NCI-H526 (cell line): Measurements from ENCODE around the gene DPY30.
"Not testable (repeated sequence)": the region's sequence is repeated elsewhere in the genome, so short reads cannot be mapped to it uniquely, and the experiment has no call there.

Experiments used
- DNase-seq, 2 experiments: peaks; one replicate each; lab custom pipeline; 2025; lab: John Stamatoyannopoulos, UW

Gene DPY30

DNA sequence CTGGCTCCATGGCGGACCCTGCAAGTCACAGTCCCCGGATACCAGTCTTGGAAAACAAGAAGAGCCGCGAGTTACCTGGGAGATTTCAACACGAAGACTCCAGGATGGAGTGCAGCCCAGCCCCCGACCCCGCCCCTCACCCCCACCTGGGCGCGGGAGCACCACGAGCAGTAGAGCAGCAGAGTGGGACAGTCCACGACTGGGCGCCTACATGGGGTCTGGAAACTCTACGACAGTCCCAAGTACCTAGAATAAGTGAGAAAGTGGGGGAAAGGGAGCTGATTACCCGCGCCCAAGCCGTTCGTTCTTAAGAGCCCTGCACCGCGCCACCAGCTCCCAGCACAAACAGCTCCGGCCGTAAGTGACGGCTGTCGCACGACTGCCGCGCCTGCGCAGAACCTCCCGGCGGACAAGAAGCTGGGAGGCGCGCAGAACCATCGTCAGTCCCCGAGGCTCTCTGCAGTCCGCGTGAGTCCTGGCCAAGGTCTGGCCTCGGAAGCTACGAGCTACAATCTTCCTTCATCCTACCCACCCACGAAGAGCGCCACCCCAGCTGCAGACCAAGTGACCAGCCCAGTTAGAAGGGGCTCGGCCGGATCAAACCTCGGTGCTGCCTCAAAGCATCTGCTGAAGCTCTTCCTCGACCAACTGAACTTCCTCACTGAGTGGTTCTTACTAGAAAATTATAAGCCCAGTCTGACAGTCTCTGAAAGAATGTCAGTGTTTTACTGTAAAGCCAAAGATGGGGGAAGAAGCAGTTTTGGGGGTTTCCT lies at the start of gene DPY30:
TSS of gene DPY30 (minus strand) at position 359 of the 773 bp plus-strand sequence. CDS start at position 10, 349 bp downstream.
- DNase-seq, result peak; percentile 89 to 96

DNA sequence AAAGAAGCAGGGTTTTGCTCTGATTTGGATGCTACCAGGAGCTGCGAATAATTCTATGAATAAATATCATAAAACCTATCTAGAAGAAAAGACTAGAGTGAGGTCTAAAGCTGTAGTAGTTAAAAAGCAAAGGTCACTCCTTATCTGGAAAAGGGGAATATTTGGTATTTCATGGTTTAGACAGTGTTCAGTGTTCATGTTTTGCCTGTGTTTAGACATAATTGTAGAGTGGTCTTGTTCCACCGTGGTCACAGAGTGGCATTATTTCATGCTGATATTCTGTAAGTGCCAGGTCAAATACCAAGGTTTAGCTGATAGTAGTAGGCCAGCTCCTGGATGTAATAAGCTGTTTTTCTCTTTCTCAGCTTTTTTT lies 34.5 kb upstream of the DPY30 start:
- DNase-seq, result no peak

DNA sequence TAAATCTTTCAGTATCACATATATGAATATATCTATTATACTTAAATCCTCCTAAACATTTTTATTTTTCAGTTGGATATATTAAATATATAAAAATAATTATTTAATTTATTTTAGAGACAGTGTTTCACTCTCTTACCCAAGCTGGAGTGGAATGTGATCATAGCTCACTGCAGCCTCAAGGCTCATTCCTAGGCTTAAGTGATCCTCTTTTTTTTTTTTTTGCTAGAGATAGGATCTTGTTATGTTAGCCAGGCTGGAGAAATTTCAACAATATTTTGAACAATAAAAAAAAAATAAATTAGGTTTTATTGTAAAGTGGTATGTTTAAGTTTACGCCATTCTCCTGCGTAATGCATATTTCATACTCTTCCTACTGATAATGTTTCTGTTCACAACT lies 27.9 kb upstream of the DPY30 start:
- DNase-seq, result no peak

DNA sequence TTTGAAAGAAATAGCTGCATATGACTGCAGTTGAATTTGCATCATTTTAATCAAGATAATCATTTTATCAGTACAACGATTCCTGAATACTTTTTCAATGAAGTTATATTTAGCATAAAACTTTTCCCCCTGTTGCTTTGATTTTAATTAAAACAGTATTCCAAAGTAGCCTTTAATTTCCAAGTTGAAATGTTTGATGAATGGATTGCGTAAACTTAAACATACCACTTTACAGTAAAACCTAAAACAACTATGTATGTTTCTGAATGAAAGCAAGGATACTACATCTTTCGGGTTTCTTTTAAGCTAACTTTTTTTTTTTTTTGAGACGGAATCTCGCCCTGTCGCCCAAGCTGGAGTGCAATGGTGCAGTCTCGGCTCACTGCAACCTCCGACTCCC lies 25.1 kb upstream of the DPY30 start:
- no peak for DNase-seq

DNA sequence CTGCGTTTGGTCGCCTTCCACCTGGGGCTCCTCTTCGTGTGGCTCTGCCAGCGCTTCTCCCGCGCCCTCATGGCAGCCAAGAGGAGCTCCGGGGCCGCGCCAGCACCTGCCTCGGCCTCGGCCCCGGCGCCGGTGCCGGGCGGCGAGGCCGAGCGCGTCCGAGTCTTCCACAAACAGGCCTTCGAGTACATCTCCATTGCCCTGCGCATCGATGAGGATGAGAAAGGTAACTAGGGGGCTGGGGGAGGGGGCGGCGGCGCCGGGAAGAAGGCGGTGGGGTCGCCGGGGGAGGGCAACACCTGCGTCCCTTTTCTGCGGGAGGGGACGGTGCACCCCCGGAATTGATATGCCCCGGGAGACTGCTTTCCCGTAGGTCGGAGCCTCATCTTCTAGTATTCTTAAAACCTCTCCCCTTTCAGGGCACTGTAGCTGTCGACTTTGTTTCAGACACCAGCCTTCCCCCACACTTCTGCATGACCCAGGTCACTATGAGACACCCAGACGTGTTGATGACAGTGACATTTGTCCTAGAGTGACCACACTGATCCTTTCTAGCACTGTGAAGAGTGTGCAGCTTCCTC lies 24.5 kb upstream of the DPY30 start:
- DNase-seq, result peak in 1 of 2 experiments; percentile 60

DNA sequence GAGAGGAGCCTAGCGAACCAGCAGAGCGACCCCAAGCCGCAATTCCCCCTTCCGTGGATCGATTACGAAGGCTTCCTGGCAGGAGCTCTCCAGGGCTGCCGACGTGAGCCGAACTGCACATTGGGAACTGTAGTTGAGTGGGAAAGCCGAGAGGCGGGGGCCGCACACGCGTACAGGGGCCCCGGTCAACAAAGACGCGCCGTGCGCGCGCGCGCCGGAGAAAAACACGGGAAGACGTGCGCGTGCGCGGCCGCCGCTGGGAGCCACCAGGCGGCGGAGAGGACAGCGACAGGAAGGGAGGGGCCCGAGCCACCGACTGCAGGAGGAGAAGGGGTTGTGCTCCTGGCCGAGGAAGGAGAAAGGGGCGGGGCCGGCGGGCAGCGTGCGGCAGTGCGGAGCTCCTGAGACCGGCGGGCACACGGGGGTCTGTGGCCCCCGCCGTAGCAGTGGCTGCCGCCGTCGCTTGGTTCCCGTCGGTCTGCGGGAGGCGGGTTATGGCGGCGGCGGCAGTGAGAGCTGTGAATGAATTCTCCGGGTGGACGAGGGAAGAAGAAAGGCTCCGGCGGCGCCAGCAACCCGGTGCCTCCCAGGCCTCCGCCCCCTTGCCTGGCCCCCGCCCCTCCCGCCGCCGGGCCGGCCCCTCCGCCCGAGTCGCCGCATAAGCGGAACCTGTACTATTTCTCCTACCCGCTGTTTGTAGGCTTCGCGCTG lies 23.9 kb upstream of the DPY30 start, which contains the start of gene SPAST:
TSS of gene SPAST (plus strand) at position 247 of the 711 bp plus-strand sequence. CDS start at position 523, 276 bp downstream.
- peak; percentile 97 to 98 for DNase-seq

DNA sequence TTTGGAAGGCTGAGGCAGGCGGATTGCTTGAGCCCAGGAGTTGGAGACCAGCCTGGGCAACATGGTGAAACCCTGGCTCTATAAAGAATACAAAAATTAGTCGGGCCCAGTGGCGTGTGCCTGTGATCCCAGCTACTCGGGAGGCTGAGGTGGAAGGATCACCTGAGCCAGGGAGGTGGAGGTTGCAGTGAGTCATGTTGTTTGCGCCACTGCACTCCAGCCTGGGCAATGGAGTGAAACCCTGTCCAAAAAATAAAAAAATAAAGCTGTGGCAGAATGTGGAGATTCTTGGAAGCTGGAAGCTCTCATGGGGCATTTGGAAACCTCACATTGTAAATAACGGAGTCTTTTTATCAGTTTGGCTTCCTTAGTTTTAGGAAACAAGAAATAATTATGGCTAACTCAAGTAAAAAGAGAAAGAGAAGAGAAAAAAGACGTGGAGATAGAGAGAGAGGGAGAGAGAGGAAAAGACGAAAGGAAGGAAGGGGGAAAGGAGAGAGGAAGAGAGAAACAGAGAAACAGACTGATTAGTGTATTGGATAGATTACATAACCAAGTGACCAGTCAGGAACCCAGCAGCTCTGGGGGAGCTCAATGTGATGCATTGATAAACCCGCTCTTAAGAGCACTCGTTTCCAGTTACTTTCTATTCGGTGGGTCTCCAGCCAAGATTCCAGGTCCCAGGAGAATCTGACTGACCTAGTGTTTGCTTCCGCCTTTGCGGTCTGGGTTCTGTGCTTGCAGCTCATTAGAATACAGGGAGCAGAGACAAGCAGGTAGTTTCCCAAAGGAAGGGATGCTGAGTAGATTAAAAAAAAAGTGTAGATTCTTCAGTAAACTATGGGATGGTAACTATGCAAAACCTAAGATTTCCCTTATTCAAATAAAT lies 22.6 kb upstream of the DPY30 start:
- DNase-seq, result peak; percentile 77 to 79

DNA sequence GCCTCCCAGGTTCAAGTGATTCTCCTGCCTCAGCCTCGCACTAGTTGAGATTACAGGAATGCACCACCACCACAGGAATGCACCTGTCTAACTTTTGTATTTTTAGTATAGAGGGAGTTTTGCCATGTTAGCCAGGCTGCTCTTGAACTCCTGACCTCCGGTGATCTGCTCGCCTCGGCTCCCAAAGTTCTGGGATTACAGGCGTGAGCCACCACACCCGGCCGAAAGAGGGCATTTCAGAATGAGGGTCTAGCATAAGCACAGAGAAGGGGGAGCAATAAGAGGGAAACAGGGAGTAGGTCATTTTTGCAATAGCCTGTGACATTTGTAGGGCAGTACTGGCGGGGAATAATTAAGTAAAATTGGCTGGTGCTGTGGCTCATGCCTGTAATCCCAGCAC lies 21.8 kb upstream of the DPY30 start:
- DNase-seq, result no peak

DNA sequence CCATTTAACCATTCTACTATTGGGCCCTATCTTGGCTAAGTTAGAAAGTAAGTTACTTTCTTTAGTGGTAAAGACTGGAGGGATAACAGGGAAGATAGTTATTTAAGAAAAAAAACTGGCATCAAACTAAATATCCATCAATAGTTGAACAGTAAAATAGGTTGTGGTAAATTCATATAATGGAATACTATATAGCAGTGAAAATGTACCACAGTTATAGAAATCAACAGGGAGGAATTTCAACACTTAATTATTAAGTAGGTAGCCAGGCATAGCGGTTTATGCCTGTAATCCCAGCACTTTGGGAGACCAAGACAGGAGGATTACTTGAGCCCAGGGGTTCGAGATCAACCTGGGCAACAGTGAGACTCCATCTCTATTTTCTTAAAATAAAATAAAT lies 20.7 kb upstream of the DPY30 start:
- DNase-seq, result no peak

DNA sequence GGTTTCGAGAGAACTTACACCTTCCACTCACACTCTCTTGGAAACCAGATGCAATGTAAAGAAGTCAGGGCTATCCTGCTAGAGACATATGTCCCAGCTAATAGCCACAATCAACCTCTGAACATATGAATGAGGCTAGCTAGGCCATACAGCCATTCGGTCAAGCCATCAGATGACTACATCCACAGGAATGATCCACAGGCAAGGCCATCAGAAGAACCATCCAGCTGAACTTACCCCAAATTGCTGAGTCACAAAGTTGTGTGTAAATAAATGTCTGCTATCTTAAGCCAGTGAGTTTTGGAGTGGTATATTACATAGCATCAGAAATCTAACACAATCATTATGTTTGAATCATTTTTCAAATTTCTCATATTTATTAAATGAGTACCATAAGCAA lies 18.5 kb upstream of the DPY30 start:
- DNase-seq, result no peak

DNA sequence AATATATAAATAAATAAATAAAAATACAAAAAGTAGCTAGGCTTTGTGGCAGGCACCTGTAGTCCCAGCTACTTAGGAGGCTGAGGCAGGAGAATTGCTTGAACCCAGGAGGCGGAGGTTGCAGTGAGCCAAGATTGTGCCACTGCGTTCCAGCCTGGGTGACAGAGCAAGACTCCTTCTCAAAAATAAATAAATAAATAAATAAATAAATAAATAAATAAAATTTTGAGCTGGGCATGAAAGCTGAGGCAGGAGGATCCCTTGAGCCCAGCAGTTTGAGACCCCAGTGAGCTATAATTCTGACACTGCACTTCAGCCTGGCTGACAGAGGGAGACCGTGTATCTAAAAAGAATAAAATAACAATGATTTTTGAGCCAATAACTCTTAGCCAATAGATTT lies 15.0 kb upstream of the DPY30 start:
- DNase-seq, result not testable (repeated sequence)

DNA sequence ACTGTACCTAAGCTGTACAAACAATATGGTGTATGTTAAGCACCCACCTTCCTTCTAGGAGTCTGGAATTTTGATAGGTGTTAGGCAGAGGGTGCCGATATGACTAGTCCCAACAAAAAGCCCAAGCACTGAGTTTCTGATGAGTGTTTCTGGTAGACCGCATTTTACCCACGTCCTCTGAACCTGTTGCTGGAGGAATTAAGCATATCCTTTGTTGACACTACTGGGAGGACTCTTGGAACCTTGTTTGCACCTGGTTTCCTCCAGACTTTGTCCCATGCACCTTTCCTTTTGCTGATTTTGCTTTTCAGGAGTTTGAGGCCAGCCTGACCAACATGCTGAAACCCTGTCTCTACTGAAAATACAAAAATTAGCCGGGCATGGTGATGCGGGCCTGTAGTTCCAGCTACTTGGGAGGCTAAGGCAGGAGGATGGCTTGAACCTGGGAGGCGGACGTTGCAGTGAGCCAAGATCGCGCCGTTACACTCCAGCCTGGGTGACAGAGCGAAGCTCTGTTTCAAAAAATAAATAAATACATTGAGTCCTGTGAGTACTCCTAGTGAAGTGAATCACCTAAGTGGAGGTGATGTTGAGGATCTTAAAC lies 12.3 kb upstream of the DPY30 start:
- DNase-seq, result no peak

DNA sequence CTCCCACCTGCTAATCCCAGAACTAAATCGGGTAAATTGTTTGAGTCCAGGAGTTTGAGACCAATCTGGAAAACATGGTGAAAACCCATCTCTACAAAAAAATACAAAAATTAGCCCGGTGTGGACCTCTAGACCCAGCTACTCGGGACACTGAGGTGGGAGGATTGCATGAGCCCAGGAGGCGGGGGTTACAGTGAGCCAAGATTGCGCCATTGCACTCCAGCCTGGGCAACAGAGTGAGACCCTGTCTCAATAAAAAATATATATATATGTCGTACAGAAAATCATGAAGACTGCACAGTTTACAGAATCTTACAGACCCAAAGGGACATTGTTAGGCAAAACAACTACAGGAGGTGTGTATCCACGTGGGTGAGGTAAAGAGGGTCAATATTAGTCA lies 4.0 kb upstream of the DPY30 start:
- no peak for DNase-seq

DNA sequence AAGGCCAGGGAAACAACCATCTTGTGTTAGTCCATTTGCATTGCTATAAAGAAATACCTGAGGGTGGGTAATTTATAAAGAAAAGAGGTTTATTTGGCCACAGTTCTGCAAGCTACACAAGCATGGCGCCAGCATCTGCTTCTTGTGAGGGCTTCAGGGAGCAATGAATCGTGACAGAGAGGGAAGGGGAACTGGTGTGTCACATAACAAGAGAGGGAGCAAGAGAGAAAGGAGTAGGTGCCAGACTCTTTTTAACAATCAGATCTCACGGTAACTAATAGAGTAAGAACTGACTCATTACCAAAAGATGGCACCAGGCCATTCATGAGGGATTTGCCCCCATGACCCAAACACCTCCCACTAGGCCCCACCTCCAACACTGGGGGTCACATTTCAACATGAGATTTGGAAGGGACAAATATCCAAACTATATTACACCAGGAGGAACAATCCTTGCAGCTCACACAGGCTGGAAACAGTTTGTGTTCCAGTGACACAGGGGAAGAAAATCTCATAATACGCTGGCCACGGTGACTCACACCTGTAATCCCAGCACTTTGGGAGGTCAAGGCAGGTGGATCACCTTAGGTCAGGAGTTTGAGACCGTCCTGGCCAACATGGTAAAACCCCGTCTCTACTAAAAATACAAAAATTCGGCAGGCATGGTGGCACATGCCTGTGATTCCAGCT lies 5.3 kb downstream of the DPY30 start:
- DNase-seq, result not testable (repeated sequence)

DNA sequence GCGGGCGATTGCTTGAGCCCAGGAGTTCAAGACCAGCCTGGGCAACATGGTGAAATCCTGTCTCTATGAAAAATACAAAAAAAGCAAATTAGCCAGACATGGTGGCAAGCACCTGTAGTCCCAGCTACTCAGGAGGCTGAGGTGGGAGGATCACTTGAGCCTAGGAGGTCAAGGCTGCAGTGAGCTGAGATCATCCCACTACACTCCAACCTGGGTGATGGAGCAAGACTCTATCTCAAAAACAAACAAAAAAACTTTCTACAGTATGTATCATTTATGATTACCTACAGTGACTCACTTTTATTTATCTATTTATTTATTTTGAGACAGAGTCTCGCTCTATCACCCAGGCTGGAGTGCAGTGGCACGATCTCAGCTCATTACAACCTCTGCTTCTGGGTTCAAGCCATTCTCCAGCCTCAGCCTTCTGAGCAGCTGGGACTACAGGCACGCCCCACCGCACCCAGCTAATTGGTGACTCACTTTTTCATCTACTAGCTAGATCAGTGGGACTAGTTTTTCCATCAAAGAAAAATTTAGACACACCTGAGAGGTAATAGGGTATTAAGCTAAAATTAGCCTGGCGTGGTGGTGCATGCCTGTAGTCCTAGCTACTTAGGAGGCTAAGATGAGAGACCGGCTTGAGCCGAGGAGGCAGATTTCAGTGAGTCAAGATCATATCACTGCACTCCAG lies 20.7 kb downstream of the DPY30 start:
- DNase-seq, result not testable (repeated sequence)

DNA sequence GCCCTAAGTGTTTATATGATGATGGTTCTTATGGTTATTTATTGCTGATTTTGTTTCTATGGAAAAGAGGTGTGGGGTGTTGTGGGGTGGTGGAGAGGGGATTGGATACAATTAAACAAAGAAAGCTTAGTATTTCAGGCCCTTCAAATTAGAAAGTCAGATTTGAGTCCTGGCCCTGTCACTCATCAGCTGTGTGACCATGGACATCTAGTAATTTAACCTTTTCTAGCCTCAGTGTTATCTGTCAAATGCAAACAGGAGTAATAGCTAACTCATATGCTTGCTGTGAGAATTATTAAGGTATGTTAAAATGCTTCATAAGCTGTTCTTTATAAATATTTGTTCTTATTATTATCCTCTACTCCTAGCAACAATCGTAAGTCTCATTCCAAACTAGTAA lies 26.7 kb downstream of the DPY30 start:
- DNase-seq, result no peak

DNA sequence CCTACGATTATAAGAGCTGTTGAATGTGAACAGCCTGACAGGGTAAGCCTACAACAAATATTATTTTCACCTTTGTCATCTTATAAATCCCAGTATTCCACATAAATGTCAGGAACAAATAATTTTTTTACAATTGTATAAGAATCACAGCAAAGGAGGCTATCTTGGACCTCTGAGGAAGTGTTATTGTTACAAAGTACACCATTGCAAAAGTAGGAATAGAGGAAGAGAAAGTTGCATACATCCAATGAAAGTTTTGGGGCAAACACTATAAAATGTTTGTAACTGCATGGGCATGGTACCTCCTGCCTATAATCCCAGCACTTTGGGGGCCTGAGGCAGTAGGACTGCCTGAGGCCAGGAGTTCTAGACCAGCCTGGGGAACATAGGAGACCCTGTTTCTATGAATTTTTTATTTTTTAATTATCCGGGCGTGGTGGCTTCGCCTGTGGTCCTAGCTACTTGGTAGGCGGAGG lies 28.1 kb downstream of the DPY30 start:
- DNase-seq, result no peak

DNA sequence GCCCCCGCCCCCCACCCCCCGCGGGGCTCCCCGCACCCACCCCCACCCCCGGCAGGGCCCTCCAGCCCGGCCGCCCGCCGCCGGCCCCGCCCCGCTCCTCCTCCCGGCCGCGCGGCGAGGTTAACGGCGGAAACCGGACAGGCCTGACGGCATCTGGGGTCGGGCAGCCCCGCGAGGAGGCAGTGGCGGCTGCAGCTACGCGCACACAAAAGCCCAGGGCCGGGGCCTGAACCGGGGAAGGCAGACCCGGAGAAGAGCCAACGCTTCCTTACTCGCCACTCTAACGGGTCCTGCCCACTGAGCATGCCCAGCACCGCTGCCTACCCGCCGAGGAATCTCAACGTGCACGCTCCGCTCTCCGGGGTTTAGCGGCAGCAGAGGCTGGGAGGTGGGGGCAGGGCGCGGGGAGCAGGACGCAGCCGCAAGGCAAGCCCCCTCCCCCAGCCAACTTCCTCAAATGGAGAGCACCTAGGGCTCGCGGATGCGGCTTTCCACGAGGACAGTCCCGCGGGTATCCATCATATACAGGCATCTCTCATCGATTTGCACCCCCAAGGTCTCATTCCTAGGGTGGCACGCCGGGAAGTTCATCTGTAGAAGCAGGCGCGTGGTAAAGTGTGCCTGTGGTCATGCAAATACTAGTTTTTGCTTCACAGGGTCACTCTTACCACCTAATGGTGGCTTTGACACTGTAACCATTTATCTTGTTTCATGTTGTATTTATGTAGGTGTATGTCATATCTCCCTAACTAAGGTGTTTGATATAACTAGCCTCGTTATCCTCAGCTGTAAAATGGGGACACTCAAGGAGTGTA lies 28.7 kb downstream of the DPY30 start, which contains the start of gene MEMO1:
TSS of gene MEMO1 (minus strand) at position 339 of the 815 bp plus-strand sequence. CDS start 761 bp downstream, outside the sequence.
- peak; percentile 95 to 99 for DNase-seq

DNA sequence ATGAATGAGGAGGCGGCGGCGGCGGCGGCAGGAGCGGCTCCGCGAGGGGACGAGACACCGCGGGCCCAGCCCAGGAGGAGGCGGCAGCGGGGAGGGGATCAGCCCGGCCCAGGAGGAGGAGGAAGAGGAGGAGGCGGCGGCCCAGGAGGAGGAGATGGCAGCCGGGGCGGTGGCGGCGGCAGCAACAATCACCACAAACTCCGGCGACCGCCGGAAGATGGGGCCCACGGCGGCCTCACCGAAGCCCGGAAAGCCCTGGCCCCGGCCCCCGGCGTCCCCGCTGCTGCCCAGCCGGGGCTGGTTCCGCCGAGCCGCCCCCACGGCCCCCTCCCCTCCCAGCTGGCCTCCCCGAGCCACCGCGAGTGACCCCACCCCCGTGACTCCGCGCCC lies 29.3 kb downstream of the DPY30 start:
- DNase-seq, result peak in 1 of 2 experiments; percentile 60
